GM19193 (cell line): Measurements from ENCODE around the gene TGM2.

ENCODE experiments used
- POLR2A ChIP-seq: IDR thresholded peaks from 4 replicates; pipeline ENCODE4 v1.6.1; 2011; ENCODE audit not compliant: insufficient read depth, insufficient read length; ENCODE audit errors: extremely low read depth

Gene TGM2

GRCh38 chr20:38165089-38165965, at the start of gene TGM2:
Gene TGM2 (minus strand): TSS chr20:38165270. CDS start chr20:38165198, 72 bp downstream.
- no peak for TF ChIP-seq POLR2A

- no peak for TF ChIP-seq POLR2A
Observed at GRCh38 chr20:38214256-38215193, 49.5 kb upstream of the TGM2 start.

- TF ChIP-seq POLR2A: no peak
Observed at GRCh38 chr20:38213607-38213940, 48.5 kb upstream of the TGM2 start.

GRCh38 chr20:38212806-38213606, 47.9 kb upstream of the TGM2 start:
- TF ChIP-seq POLR2A: no peak

GRCh38 chr20:38211200-38212097, 46.4 kb upstream of the TGM2 start:
- TF ChIP-seq POLR2A: no peak

GRCh38 chr20:38210741-38211140, 45.7 kb upstream of the TGM2 start:
- no peak for TF ChIP-seq POLR2A

- TF ChIP-seq POLR2A: no peak
Observed at GRCh38 chr20:38209736-38210405, 44.8 kb upstream of the TGM2 start.

DNA sequence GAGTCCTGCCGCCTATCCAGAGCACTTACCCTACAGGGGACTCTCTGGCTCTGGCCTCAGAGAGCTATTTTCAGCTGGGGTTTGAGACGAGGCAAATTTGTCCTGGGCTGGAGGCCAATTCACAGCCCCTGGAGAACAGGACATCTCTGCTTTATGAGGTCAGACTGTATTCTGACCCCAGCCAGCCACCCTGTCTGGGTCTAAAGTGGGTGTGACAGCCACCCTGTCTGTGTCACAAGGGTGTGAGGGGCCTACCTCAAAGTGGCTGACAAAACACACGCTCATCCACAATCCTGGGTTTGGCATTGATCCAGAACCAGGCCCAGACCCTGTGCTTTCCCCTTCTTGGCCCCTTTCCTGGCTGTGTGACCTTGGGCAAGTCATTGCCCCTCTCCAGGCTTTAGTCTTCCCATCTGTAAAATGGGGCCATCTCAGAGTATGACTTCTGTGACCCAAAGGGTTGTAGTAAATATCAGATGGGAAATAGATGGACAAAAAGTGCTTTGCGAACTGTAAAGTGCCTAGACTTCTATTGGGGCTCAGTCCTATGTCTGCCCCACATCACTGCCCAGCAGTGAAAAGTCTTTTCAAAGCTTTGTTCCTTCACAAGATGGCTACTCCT, 44.1 kb upstream of the TGM2 start:
- TF ChIP-seq POLR2A: no peak

- TF ChIP-seq POLR2A: no peak
Observed at GRCh38 chr20:38208523-38208922, 43.5 kb upstream of the TGM2 start.

DNA sequence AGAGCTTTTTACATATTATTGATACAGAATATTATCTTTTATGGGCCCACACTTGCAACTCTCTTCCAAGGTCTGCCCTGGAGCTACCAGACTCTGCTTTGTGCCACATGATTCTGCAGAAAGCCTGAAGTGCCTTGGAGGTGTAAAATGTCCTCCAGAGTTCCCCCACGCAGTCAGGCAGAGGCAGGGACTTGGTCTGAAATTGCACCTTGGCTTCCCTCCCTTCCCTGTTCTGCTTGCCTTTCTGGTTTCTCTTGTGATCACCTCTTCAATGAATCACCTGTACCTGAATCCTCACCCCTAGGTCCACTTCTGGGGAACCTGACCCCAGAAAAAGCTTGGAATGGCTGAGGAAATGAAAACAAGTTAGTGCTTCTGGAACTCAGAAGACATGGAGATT, 43.0 kb upstream of the TGM2 start:
- TF ChIP-seq POLR2A: no peak

DNA sequence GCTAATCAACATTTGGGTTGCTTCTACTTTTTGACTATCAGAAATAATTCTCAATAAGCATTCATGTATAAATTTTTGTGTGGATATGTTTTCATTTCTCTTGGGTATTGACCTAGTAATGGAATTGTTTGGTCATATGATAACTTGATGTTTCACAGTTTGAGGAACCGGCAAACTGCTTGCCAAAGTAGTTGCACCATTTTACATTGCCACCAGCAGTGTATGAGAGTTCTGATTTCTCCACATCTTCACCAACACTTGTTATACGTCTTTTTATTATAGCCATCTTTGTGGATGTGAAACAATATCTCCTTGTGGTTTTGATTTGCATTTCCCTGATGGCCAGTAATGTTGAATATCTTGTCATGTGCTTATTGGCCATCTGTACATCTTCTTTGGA, 42.6 kb upstream of the TGM2 start:
- no peak for TF ChIP-seq POLR2A

DNA sequence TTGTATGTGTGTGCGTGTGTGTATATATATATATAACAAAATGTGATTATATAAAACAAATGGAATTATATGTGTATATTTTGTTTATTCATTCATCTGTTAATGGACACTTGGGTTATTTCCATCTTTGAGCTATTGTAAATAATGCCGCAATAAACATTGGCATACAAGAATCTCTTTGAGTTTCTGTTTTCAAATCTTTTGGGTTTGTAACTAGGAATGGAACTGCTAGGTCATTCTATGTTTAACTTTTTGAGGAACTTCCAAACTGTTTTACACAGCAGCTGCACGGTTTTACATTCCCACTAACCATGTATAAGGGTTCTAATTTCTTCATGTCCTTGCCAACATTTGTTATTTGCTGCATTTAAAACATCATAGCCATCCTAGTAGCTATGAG, 39.9 kb upstream of the TGM2 start:
- TF ChIP-seq POLR2A: no peak

DNA sequence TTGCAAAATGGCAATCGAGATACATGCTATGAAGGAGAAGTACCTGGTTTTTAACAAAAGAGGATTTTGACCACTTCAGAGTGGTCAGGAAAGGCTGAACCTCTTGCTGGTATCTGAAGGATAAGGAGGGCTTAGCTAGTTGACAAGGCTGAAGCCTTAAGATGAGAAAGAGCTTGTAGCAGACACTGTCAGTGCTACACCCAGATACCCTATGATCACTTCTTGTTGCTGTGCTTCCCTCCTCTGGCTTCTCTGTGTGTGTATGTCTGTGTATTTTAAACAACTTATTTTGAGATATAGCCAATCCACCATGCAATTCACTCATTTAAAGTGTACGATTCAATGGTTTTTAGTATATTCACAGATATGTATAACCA, 38.9 kb upstream of the TGM2 start:
- no peak for TF ChIP-seq POLR2A
